GDM1 (cell line): ENCODE data around the gene MED8.

ENCODE experiments used
- DNase-seq: peaks from one replicate; lab custom pipeline; 2025; lab: John Stamatoyannopoulos, UW

MED8 gene

GRCh38 chr1:43334453-43335205 is 55.0 kb downstream of the MED8 start:
- peak; percentile 16 for DNase-seq
